GM23338 (cell line): ENCODE data around the gene SEPTIN7. TPM values are rescaled to one million over a fixed set of nuclear protein-coding genes. Genes with fewer than 3 reads are reported as not detected.

ENCODE experiments used
- ATAC-seq: fragments of 200-7000 bp; cut with Tn5 transposase; 3 replicates; pipeline ENCODE4 v1.9.1; 2020
- DNase-seq: peaks from one replicate; pipeline ENCODE4 v3.0.0-alpha.2; 2015; ENCODE audit warnings: low spot score
- H2AFZ ChIP-seq: fragments of 200-600 bp; sonication (generic); 2 replicates; pipeline ENCODE4 v1.8.0; 2016; ENCODE audit warnings: antibody characterized with exemption, mild to moderate bottlenecking, moderate library complexity
- H3F3A ChIP-seq: fragments of 200-600 bp; sonication (generic); replicated peaks from 2 replicates; pipeline ENCODE4 v1.8.0; 2017; ENCODE audit warnings: antibody characterized with exemption, mixed run types, low read depth
- H3K27ac ChIP-seq: fragments of 200-600 bp; sonication (generic); 2 replicates; pipeline ENCODE4 v1.6.1; 2016; ENCODE audit warnings: low read depth
- H3K27me3 ChIP-seq: fragments of 200-600 bp; sonication (generic); 2 replicates; pipeline ENCODE4 v1.8.0; 2016; ENCODE audit warnings: mild to moderate bottlenecking, mixed run types, moderate library complexity; ENCODE audit not compliant: insufficient read depth
- H3K36me3 ChIP-seq: fragments of 200-600 bp; sonication (generic); 2 replicates; pipeline ENCODE4 v1.8.0; 2016; ENCODE audit warnings: mild to moderate bottlenecking; ENCODE audit not compliant: insufficient read depth
- H3K4me1 ChIP-seq: fragments of 200-600 bp; sonication (generic); 2 replicates; pipeline ENCODE4 v1.8.0; 2016; ENCODE audit warnings: mild to moderate bottlenecking, moderate library complexity; ENCODE audit not compliant: insufficient read depth
- H3K4me2 ChIP-seq: fragments of 200-600 bp; sonication (generic); 2 replicates; pipeline ENCODE4 v1.7.1; 2017; ENCODE audit warnings: mixed run types
- H3K4me3 ChIP-seq: fragments of 200-600 bp; sonication (generic); 2 replicates; pipeline ENCODE4 v1.6.1; 2016; ENCODE audit warnings: mixed run types
- H3K79me2 ChIP-seq: fragments of 200-600 bp; sonication (generic); replicated peaks from 2 replicates; pipeline ENCODE4 v1.8.0; 2017; ENCODE audit warnings: mild to moderate bottlenecking; ENCODE audit not compliant: insufficient read depth
- H3K9me2 ChIP-seq: fragments of 200-600 bp; sonication (generic); 2 replicates; pipeline ENCODE4 v1.8.0; 2017; ENCODE audit not compliant: insufficient read depth
- H4K20me1 ChIP-seq: fragments of 200-600 bp; sonication (generic); replicated peaks from 2 replicates; pipeline ENCODE4 v1.8.0; 2017; ENCODE audit warnings: mild to moderate bottlenecking; ENCODE audit not compliant: insufficient read depth
- H3K27ac Mint-ChIP-seq: 2 replicates; pipeline ENCODE4 v1.8.0; 2020; ENCODE audit warnings: inconsistent platforms, mild to moderate bottlenecking, moderate library complexity, mixed read lengths
- H3K27me3 Mint-ChIP-seq: 3 replicates; pipeline ENCODE4 v1.8.0; 2022; ENCODE audit warnings: low read depth, mild to moderate bottlenecking, moderate library complexity, mixed read lengths, inconsistent platforms; ENCODE audit not compliant: insufficient read depth, poor library complexity
- H3K36me3 Mint-ChIP-seq: 3 replicates; pipeline ENCODE4 v1.8.0; 2021; ENCODE audit warnings: low read depth, mild to moderate bottlenecking, inconsistent platforms, moderate library complexity, mixed read lengths
- H3K4me1 Mint-ChIP-seq: 3 replicates; pipeline ENCODE4 v1.8.0; 2020; ENCODE audit warnings: mild to moderate bottlenecking, inconsistent platforms, mixed read lengths
- H3K4me3 Mint-ChIP-seq: 3 replicates; pipeline ENCODE4 v1.8.0; 2021; ENCODE audit warnings: moderate library complexity, mild to moderate bottlenecking, inconsistent platforms, mixed read lengths
- H3K9me3 Mint-ChIP-seq: 3 replicates; pipeline ENCODE4 v1.8.0; 2020; ENCODE audit warnings: moderate library complexity, mild to moderate bottlenecking, inconsistent platforms, mixed read lengths
- CREB1 ChIP-seq: fragments of 250-450 bp; sonication (Bioruptor Pico); IDR thresholded peaks from 2 replicates; pipeline ENCODE4 v1.5.0; 2020; ENCODE audit warnings: low read depth, mild to moderate bottlenecking, moderate library complexity
- ETS1 ChIP-seq: IDR thresholded peaks from 2 replicates; pipeline ENCODE4 v1.6.1; 2016; ENCODE audit warnings: antibody characterized with exemption
- EZH2 ChIP-seq: fragments of 200-600 bp; sonication (generic); IDR thresholded peaks from one replicate; pipeline ENCODE4 v1.8.0; 2017; ENCODE audit warnings: antibody characterized with exemption, mild to moderate bottlenecking, low read depth; ENCODE audit not compliant: unreplicated experiment
- EZH2phosphoT487 ChIP-seq: fragments of 200-600 bp; sonication (generic); IDR thresholded peaks from one replicate; pipeline ENCODE4 v1.8.1; 2018; ENCODE audit warnings: antibody characterized with exemption; ENCODE audit not compliant: unreplicated experiment
- JUNB ChIP-seq: IDR thresholded peaks from one replicate; pipeline ENCODE4 v1.6.1; 2016; ENCODE audit warnings: antibody characterized with exemption; ENCODE audit not compliant: unreplicated experiment
- NANOG ChIP-seq: IDR thresholded peaks from 2 replicates; pipeline ENCODE4 v1.6.1; 2016; ENCODE audit warnings: antibody characterized with exemption, borderline replicate concordance
- POLR2AphosphoS5 ChIP-seq: IDR thresholded peaks from 2 replicates; pipeline ENCODE4 v1.6.1; 2016; ENCODE audit warnings: antibody characterized with exemption, low read depth
- REST ChIP-seq: IDR thresholded peaks from one replicate; pipeline ENCODE4 v1.6.1; 2018; ENCODE audit warnings: antibody characterized with exemption; ENCODE audit not compliant: unreplicated experiment
- STAT1 ChIP-seq: IDR thresholded peaks from one replicate; pipeline ENCODE4 v1.6.1; 2016; ENCODE audit warnings: antibody characterized with exemption; ENCODE audit not compliant: unreplicated experiment
- ZNF331 ChIP-seq: fragments of 250-450 bp; sonication (Bioruptor Pico); IDR thresholded peaks from 2 replicates; pipeline ENCODE4 v1.5.0; 2020; ENCODE audit warnings: low read depth, mild to moderate bottlenecking, moderate library complexity
- ZNF462 ChIP-seq: fragments of 250-450 bp; sonication (Bioruptor Pico); IDR thresholded peaks from 2 replicates; pipeline ENCODE4 v1.5.0; 2020; ENCODE audit warnings: mild to moderate bottlenecking, moderate library complexity
- polyA plus RNA-seq: library from polyadenylated mRNA; unstranded; fragments of >200 nt; fragmentation: Nextera tagmentation; extraction: Ambion mirVana; gene quantifications from 2 replicates; pipeline ENCODE4 v1.2.1, GENCODE V29; 2016
- total RNA-seq: library from RNA; depleted of rRNA; stranded (reverse); fragments of >200 nt; shearing (Covaris generic); gene quantifications from 2 replicates; pipeline ENCODE4 v1.2.3, GENCODE V29; 2014

The SEPTIN7 gene
- total and polyA plus RNA-seq, 2 experiments from 2014 or later, result 210 to 499 TPM

GRCh38 chr7:35805876-35806275 lies 5.0 kb downstream of the SEPTIN7 start:
- H3K4me1 Mint-ChIP-seq, result peaks cover 30% of the 10 kb centered on the region
- peaks cover 5% of the 10 kb centered on the region; the same call in 1 of the 3 replicates for H3K36me3 Mint-ChIP-seq
- Histone ChIP-seq H4K20me1 (peaks cover 33% of the 10 kb centered on the region), H3K4me3 (no peak overlapping the region), H3K4me2 (no peak overlapping the region), H2AFZ (no peak overlapping the region), H3K27me3 (no peaks in the 10 kb centered on the region), H3K9me2 (no peaks in the 10 kb centered on the region), H3K79me2 (peaks cover 92% of the 10 kb centered on the region), H3K4me1 (peaks cover 28% of the 10 kb centered on the region), H3K27ac (no peak overlapping the region), H3F3A (no peaks in the 10 kb centered on the region), H3K36me3 (no peaks in the 10 kb centered on the region)
- no peak for DNase-seq
- H3K27me3 Mint-ChIP-seq, result peaks cover 1% of the 10 kb centered on the region
- no peak for ATAC-seq
- no peaks in the 10 kb centered on the region; the same call in 2 of the 3 replicates for H3K9me3 Mint-ChIP-seq
- no peak overlapping the region for H3K4me3 Mint-ChIP-seq
- no peak overlapping the region for H3K27ac Mint-ChIP-seq
- no peak for TF ChIP-seq EZH2
- TF ChIP-seq POLR2AphosphoS5, result no peak
- TF ChIP-seq EZH2phosphoT487, result no peak

- Mint-ChIP-seq H3K27ac (no peak overlapping the region), H3K27me3 (peaks cover 1% of the 10 kb centered on the region), H3K9me3 (peaks cover 6% of the 10 kb centered on the region; the same call in 2 of the 3 replicates), H3K36me3 (peaks cover 17% of the 10 kb centered on the region; the same call in 2 of the 3 replicates), H3K4me1 (peaks cover 56% of the 10 kb centered on the region), H3K4me3 (no peak overlapping the region)
- Histone ChIP-seq H2AFZ (no peak overlapping the region), H3K4me3 (no peak overlapping the region), H3K36me3 (no peaks in the 10 kb centered on the region), H3K27me3 (no peaks in the 10 kb centered on the region), H4K20me1 (peaks cover 28% of the 10 kb centered on the region), H3K4me1 (peaks cover 35% of the 10 kb centered on the region; the same call in 1 of the 2 replicates), H3F3A (no peaks in the 10 kb centered on the region), H3K4me2 (peak overlapping the region; percentile 56; the same call in 1 of the 2 replicates), H3K9me2 (no peaks in the 10 kb centered on the region), H3K27ac (no peak overlapping the region), H3K79me2 (peaks cover 100% of the 10 kb centered on the region)
- DNase-seq, result no peak
- no peak for ATAC-seq
- TF ChIP-seq POLR2AphosphoS5 (no peak), REST (no peak), ZNF331 (no peak), CREB1 (no peak), JUNB (no peak), EZH2 (no peak), ETS1 (no peak), ZNF462 (CRISPR knock-in tag) (no peak), STAT1 (no peak), NANOG (no peak)
These were observed 15.7 kb downstream of the SEPTIN7 start for GRCh38 chr7:35816514-35816913.
